OCI-LY1 (cell line): ENCODE data around the gene HS1BP3.

Experiments used
- H2AFZ ChIP-seq: fragments of 200-600 bp; sonication (generic), shearing (Covaris generic); 2 replicates; pipeline ENCODE4 v1.6.0; 2014; ENCODE audit warnings: antibody characterized with exemption, mild to moderate bottlenecking, low read length
- H3F3A ChIP-seq: fragments of 200-600 bp; sonication (generic), shearing (Covaris generic); 2 replicates; pipeline ENCODE4 v1.6.0; 2014; ENCODE audit warnings: mild to moderate bottlenecking, antibody characterized with exemption, low read length, moderate library complexity; ENCODE audit not compliant: insufficient read depth
- H3K27ac ChIP-seq: fragments of 200-600 bp; sonication (generic); 2 replicates; pipeline ENCODE4 v1.5.1; 2014; ENCODE audit warnings: low read length, mixed run types, mild to moderate bottlenecking, low read depth; ENCODE audit not compliant: poor library complexity, severe bottlenecking
- H3K27me3 ChIP-seq: fragments of 200-600 bp; sonication (generic); 2 replicates; pipeline ENCODE4 v1.6.0; 2014; ENCODE audit warnings: antibody characterized with exemption, mild to moderate bottlenecking, low read length, moderate library complexity; ENCODE audit not compliant: insufficient read depth
- H3K36me3 ChIP-seq: fragments of 200-600 bp; sonication (generic); 2 replicates; pipeline ENCODE4 v1.6.1; 2014; ENCODE audit warnings: mild to moderate bottlenecking, antibody characterized with exemption, low read length, moderate library complexity, mixed read lengths; ENCODE audit not compliant: insufficient read depth
- H3K4me1 ChIP-seq: fragments of 200-600 bp; sonication (generic); 2 replicates; pipeline ENCODE4 v1.5.1; 2014; ENCODE audit warnings: mild to moderate bottlenecking, low read length, moderate library complexity; ENCODE audit not compliant: insufficient read depth, severe bottlenecking
- H3K4me2 ChIP-seq: fragments of 200-600 bp; sonication (generic), shearing (Covaris generic); 2 replicates; pipeline ENCODE4 v1.6.1; 2014; ENCODE audit warnings: low read length
- H3K4me3 ChIP-seq: fragments of 200-600 bp; sonication (generic); 2 replicates; pipeline ENCODE4 v1.5.1; 2014; ENCODE audit warnings: low read length, low read depth, mild to moderate bottlenecking, mixed read lengths; ENCODE audit not compliant: poor library complexity, severe bottlenecking
- H3K79me2 ChIP-seq: fragments of 200-600 bp; shearing (Covaris generic); 2 replicates; pipeline ENCODE4 v1.6.1; 2016; ENCODE audit warnings: mixed run types, low read length, mixed read lengths; ENCODE audit not compliant: insufficient read depth
- H3K9ac ChIP-seq: fragments of 200-600 bp; sonication (generic), shearing (Covaris generic); 2 replicates; pipeline ENCODE4 v1.6.1; 2014; ENCODE audit warnings: mild to moderate bottlenecking, low read length, mixed read lengths
- H3K9me2 ChIP-seq: fragments of 200-600 bp; sonication (generic), shearing (Covaris generic); 2 replicates; pipeline ENCODE4 v1.6.1; 2014; ENCODE audit warnings: low read depth, mild to moderate bottlenecking, low read length, mixed read lengths
- H3K9me3 ChIP-seq: fragments of 200-600 bp; shearing (Covaris generic); 2 replicates; pipeline ENCODE4 v1.6.1; 2014; ENCODE audit warnings: low read length, mixed read lengths
- H4K20me1 ChIP-seq: fragments of 200-600 bp; sonication (generic), shearing (Covaris generic); 2 replicates; pipeline ENCODE4 v1.6.0; 2016; ENCODE audit warnings: mild to moderate bottlenecking, low read length; ENCODE audit not compliant: insufficient read depth
- CTCF ChIP-seq: fragments of 200-600 bp; sonication (generic), shearing (Covaris generic); IDR thresholded peaks from 2 replicates; pipeline ENCODE4 v1.5.1; 2017; ENCODE audit warnings: mild to moderate bottlenecking, antibody characterized with exemption, low read length, moderate library complexity, mixed read lengths
- EZH2 ChIP-seq: fragments of 200-600 bp; sonication (generic), shearing (Covaris generic); IDR thresholded peaks from 2 replicates; pipeline ENCODE4 v1.8.0; 2017; ENCODE audit warnings: borderline replicate concordance, mixed run types, mild to moderate bottlenecking, antibody characterized with exemption, low read length, moderate library complexity, mixed read lengths

Gene HS1BP3

GRCh38 chr2:20650393-20650876, 463 bp downstream of the HS1BP3 start:
- Histone ChIP-seq H3K79me2 (no peaks in the 10 kb centered on the region), H3K36me3 (no peaks in the 10 kb centered on the region), H2AFZ (no peak overlapping the region), H3K27ac (no peak overlapping the region), H3K4me3 (peak overlapping the region; percentile 82), H3K4me1 (peaks cover 17% of the 10 kb centered on the region), H3K27me3 (no peaks in the 10 kb centered on the region), H3K4me2 (peak overlapping the region; percentile 97), H3K9me3 (no peaks in the 10 kb centered on the region), H3K9me2 (no peaks in the 10 kb centered on the region), H3K9ac (peak overlapping the region; percentile 73), H4K20me1 (no peaks in the 10 kb centered on the region), H3F3A (no peaks in the 10 kb centered on the region)
- TF ChIP-seq CTCF (no peak), EZH2 (no peak)

GRCh38 chr2:20649976-20650375, 922 bp downstream of the HS1BP3 start:
- H3K27me3 ChIP-seq = no peaks in the 10 kb centered on the region

GRCh38 chr2:20649576-20649975, 1.3 kb downstream of the HS1BP3 start:
- Histone ChIP-seq H3K4me2 (peak overlapping the region; percentile 97), H3F3A (no peaks in the 10 kb centered on the region), H3K27ac (no peak overlapping the region), H3K4me1 (peaks cover 17% of the 10 kb centered on the region), H3K36me3 (no peaks in the 10 kb centered on the region; the same call in 1 of the 2 replicates), H4K20me1 (no peaks in the 10 kb centered on the region), H3K79me2 (no peaks in the 10 kb centered on the region), H3K27me3 (no peaks in the 10 kb centered on the region), H3K4me3 (peak overlapping the region; percentile 82), H2AFZ (no peak overlapping the region), H3K9me3 (no peaks in the 10 kb centered on the region), H3K9ac (no peak overlapping the region; the same call in 1 of the 2 replicates), H3K9me2 (no peaks in the 10 kb centered on the region)
- TF ChIP-seq EZH2 (no peak), CTCF (no peak)

More at GRCh38 chr2:20649976-20650375, 922 bp downstream of the HS1BP3 start:
- Histone ChIP-seq H3K9me2 (no peaks in the 10 kb centered on the region), H3K9me3 (no peaks in the 10 kb centered on the region), H3K4me3 (peak overlapping the region; percentile 82), H3K79me2 (no peaks in the 10 kb centered on the region), H3K27ac (no peak overlapping the region), H3F3A (no peaks in the 10 kb centered on the region), H4K20me1 (no peaks in the 10 kb centered on the region), H3K36me3 (no peaks in the 10 kb centered on the region; the same call in 1 of the 2 replicates), H3K9ac (peak overlapping the region; percentile 73; the same call in 1 of the 2 replicates), H2AFZ (no peak overlapping the region), H3K4me1 (peaks cover 17% of the 10 kb centered on the region), H3K4me2 (peak overlapping the region; percentile 97)
- no peak for TF ChIP-seq EZH2
- TF ChIP-seq CTCF = no peak
